ENCODE measurements around the gene TOR4A.

Gene TOR4A

GRCh38 chr9:137307255-137308056 lies 29.9 kb downstream of the TOR4A start:
- CTCF ChIA-PET, result interaction anchor here (0.5 kb wide), 1 partner anchor 77 kb away, joined by 3 read pairs; no protein-coding TSS in a partner anchor
- peak overlapping the region; percentile 92 for H3K27ac ChIP-seq
- DNase-seq (ENCODE audit: low spot score), result no peak
- POLR2A ChIA-PET (ENCODE audit: low non-redundant PET), result no interaction called here
- no peak for TF ChIP-seq CTCF (conservative IDR thresholded peaks at IDR 0.05; ENCODE audit: low read depth)

- DNase-seq (ENCODE audit: low spot score), result no peak
- no peak overlapping the region for H3K27ac ChIP-seq
- CTCF ChIA-PET, result interaction anchor here (0.5 kb wide), 1 partner anchor 77 kb away, joined by 3 read pairs; no protein-coding TSS in a partner anchor
- POLR2A ChIA-PET (ENCODE audit: low non-redundant PET), result no interaction called here
- no peak for TF ChIP-seq CTCF (conservative IDR thresholded peaks at IDR 0.05; ENCODE audit: low read depth)
Observed at GRCh38 chr9:137308057-137308619, 30.6 kb downstream of the TOR4A start.

GRCh38 chr9:137309368-137310188 lies 32.1 kb downstream of the TOR4A start:
- ChIA-PET POLR2A (ENCODE audit: low non-redundant PET) (no interaction called here), CTCF (interaction anchor here (0.5 to 0.7 kb wide), 2 partner anchors 118 to 280 kb away, joined by 3 read pairs; no protein-coding TSS in a partner anchor)
- no peak for DNase-seq (ENCODE audit: low spot score)
- no peak for TF ChIP-seq CTCF (conservative IDR thresholded peaks at IDR 0.05; ENCODE audit: low read depth)
- H3K27ac ChIP-seq, result peak overlapping the region; percentile 64

GRCh38 chr9:137310189-137311052 lies 32.9 kb downstream of the TOR4A start:
- TF ChIP-seq CTCF (conservative IDR thresholded peaks at IDR 0.05; ENCODE audit: low read depth), result no peak
- H3K27ac ChIP-seq, result peak overlapping the region; percentile 64
- POLR2A ChIA-PET (ENCODE audit: low non-redundant PET), result no interaction called here
- CTCF ChIA-PET, result interaction anchor here (0.5 to 1.5 kb wide), 3 partner anchors 8 to 279 kb away, joined by 3 to 7 read pairs (median 3); partner anchors contain the start of gene NRARP
- no peak for DNase-seq (ENCODE audit: low spot score)

- TF ChIP-seq CTCF (conservative IDR thresholded peaks at IDR 0.05; ENCODE audit: low read depth), result no peak
- peak; percentile 99 for DNase-seq (ENCODE audit: low spot score)
- peak overlapping the region; percentile 64 for H3K27ac ChIP-seq
- CTCF ChIA-PET, result interaction anchor here (0.5 to 1.5 kb wide), 3 partner anchors 9 to 1120 kb away, joined by 3 to 7 read pairs (median 3); partner anchors contain the start of gene NRARP
- POLR2A ChIA-PET (ENCODE audit: low non-redundant PET), result interaction anchor here (0.6 kb wide), 2 partner anchors 111 to 305 kb away, joined by 3 to 4 read pairs; no protein-coding TSS in a partner anchor
Observed at GRCh38 chr9:137311171-137311985, 33.9 kb downstream of the TOR4A start.

Measured in RWPE1 (cell line).